Smooth muscle cell (in vitro differentiated cells): ENCODE data around the gene APH1A. TPM values are rescaled to one million over a fixed set of nuclear protein-coding genes. Genes with fewer than 3 reads are reported as not detected.

ENCODE experiments used
- DNase-seq: peaks from one replicate; lab custom pipeline; 2025; ENCODE audit not compliant: unreplicated experiment; lab: John Stamatoyannopoulos, UW
- H2AFZ ChIP-seq: fragments of 200-600 bp; sonication (generic); 2 replicates; pipeline ENCODE4 v1.6.0; 2016; ENCODE audit warnings: antibody characterized with exemption, low read depth, mild to moderate bottlenecking
- H3F3A ChIP-seq: fragments of 200-600 bp; sonication (generic); 2 replicates; pipeline ENCODE4 v1.6.0; 2017; ENCODE audit warnings: antibody characterized with exemption, low read depth
- H3K27ac ChIP-seq: fragments of 200-600 bp; sonication (generic); 2 replicates; pipeline ENCODE4 v1.5.1; 2016; ENCODE audit warnings: low read depth, mild to moderate bottlenecking
- H3K27me3 ChIP-seq: fragments of 200-600 bp; sonication (generic); 2 replicates; pipeline ENCODE4 v1.6.1; 2016; ENCODE audit warnings: low read depth, mild to moderate bottlenecking
- H3K36me3 ChIP-seq: fragments of 200-600 bp; sonication (generic); 2 replicates; pipeline ENCODE4 v1.5.1; 2016; ENCODE audit warnings: low read depth
- H3K4me1 ChIP-seq: fragments of 200-600 bp; sonication (generic); 2 replicates; pipeline ENCODE4 v1.5.1; 2016; ENCODE audit warnings: low read depth
- H3K4me2 ChIP-seq: fragments of 200-600 bp; sonication (generic); 2 replicates; pipeline ENCODE4 v1.6.0; 2016; ENCODE audit warnings: mild to moderate bottlenecking
- H3K4me3 ChIP-seq: fragments of 200-600 bp; sonication (generic); 2 replicates; pipeline ENCODE4 v1.5.1; 2016; ENCODE audit warnings: mild to moderate bottlenecking
- H3K79me2 ChIP-seq: fragments of 200-600 bp; sonication (generic); 2 replicates; pipeline ENCODE4 v1.6.0; 2016; ENCODE audit warnings: low read depth, mild to moderate bottlenecking
- H3K9ac ChIP-seq: fragments of 200-600 bp; sonication (generic); 2 replicates; pipeline ENCODE4 v1.6.0; 2016; ENCODE audit warnings: low read depth
- H3K9me3 ChIP-seq: fragments of 200-600 bp; sonication (generic); replicated peaks from 2 replicates; pipeline ENCODE4 v1.5.1; 2016; ENCODE audit warnings: low read depth
- H4K20me1 ChIP-seq: fragments of 200-600 bp; sonication (generic); 2 replicates; pipeline ENCODE4 v1.6.0; 2016; ENCODE audit warnings: low read depth
- WGBS: methylation state at CpG from one replicate; pipeline ENCODE4 v1.1.7; 2016; ENCODE audit warnings: low lambda C conversion rate; 5-methylcytosine and 5-hydroxymethylcytosine counted together
- polyA plus RNA-seq: library from polyadenylated mRNA; unstranded; fragments of >200 nt; fragmentation: Nextera tagmentation; extraction: Ambion mirVana; gene quantifications from 2 replicates; pipeline ENCODE4 v1.2.1, GENCODE V29; 2016
- total RNA-seq: library from RNA; depleted of rRNA; stranded (reverse); fragments of >200 nt; gene quantifications from 2 replicates; pipeline ENCODE4 v1.2.3, GENCODE V29; 2014
- TF ChIP-seq, protein P1 (sequence below): fragments of 200-600 bp; sonication (generic); IDR thresholded peaks from 2 replicates; pipeline ENCODE4 v1.5.1; 2017; ENCODE audit warnings: borderline replicate concordance, mild to moderate bottlenecking, antibody characterized with exemption; ENCODE audit not compliant: insufficient read depth, poor library complexity, severe bottlenecking

APH1A gene
- total and polyA plus RNA-seq, 2 experiments from 2014 or later, result 43.4 to 74.8 TPM

DNA sequence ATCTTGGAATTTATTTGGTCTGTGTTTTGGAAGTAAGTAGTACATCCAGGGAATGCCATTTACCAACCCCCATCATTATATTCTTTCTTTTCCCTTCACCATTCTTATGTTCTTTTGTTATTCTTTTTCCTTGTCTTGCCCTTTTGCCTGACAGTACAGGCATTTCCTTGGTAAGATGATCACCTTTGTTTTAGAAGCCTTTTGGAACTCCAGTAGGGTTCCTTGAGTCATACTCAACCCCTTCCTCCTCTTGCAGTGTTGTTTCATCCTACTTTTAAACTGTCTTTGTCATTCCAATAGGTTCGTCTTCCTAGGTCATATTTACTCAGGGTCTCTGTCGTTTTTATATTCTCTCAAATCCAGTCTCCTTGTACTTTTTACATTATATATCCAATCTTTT lies 34.1 kb upstream of the APH1A start:
- TF ChIP-seq, protein P1, sequence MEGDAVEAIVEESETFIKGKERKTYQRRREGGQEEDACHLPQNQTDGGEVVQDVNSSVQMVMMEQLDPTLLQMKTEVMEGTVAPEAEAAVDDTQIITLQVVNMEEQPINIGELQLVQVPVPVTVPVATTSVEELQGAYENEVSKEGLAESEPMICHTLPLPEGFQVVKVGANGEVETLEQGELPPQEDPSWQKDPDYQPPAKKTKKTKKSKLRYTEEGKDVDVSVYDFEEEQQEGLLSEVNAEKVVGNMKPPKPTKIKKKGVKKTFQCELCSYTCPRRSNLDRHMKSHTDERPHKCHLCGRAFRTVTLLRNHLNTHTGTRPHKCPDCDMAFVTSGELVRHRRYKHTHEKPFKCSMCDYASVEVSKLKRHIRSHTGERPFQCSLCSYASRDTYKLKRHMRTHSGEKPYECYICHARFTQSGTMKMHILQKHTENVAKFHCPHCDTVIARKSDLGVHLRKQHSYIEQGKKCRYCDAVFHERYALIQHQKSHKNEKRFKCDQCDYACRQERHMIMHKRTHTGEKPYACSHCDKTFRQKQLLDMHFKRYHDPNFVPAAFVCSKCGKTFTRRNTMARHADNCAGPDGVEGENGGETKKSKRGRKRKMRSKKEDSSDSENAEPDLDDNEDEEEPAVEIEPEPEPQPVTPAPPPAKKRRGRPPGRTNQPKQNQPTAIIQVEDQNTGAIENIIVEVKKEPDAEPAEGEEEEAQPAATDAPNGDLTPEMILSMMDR, result no peak
- H3K4me2 ChIP-seq, result no peak overlapping the region
- WGBS, result 85% methylated on average over 2 of the region's 2 CpGs
- no peaks in the 10 kb centered on the region for H3K27me3 ChIP-seq
- H3K4me3 ChIP-seq, result no peak overlapping the region
- no peaks in the 10 kb centered on the region for H3K4me1 ChIP-seq
- no peaks in the 10 kb centered on the region for H3K36me3 ChIP-seq
- H3K9ac ChIP-seq, result no peak overlapping the region
- no peaks in the 10 kb centered on the region for H3K9me3 ChIP-seq
- H4K20me1 ChIP-seq, result peaks cover 4% of the 10 kb centered on the region
- peaks cover 6% of the 10 kb centered on the region for H3K79me2 ChIP-seq
- DNase-seq, result no peak
- H3F3A ChIP-seq, result peaks cover 4% of the 10 kb centered on the region
- H2AFZ ChIP-seq, result no peak overlapping the region
- H3K27ac ChIP-seq, result no peak overlapping the region

DNA sequence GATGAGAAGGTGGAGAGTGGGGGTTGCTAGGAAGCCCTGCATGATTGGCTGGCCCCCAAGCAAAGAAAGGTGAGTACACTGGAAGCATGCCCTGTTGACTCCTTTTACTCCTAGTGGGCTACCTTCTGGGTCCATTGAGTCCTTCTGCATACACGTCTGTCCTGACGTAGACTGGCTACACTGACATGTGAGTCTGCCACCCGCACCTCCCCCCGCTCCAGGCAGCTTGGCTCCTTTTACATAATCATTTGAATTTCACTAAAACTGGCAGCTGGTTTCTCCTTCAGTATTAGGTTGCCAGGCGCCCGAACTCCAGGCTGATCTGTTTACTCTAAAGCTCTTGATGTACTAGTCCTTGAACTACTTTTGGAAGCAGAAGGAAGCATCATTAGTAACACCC lies 33.5 kb upstream of the APH1A start:
- TF ChIP-seq, protein P1, result no peak
- Histone ChIP-seq H3K4me1 (no peaks in the 10 kb centered on the region), H3K36me3 (no peaks in the 10 kb centered on the region), H3K9me3 (no peaks in the 10 kb centered on the region), H3K27me3 (no peaks in the 10 kb centered on the region), H3K4me3 (no peak overlapping the region), H3K4me2 (no peak overlapping the region), H4K20me1 (peaks cover 4% of the 10 kb centered on the region), H2AFZ (no peak overlapping the region), H3F3A (no peaks in the 10 kb centered on the region), H3K9ac (no peak overlapping the region), H3K27ac (no peak overlapping the region), H3K79me2 (peaks cover 6% of the 10 kb centered on the region)
- DNase-seq, result no peak
- 95% methylated on average over 6 of the region's 6 CpGs for WGBS

- H3K9ac ChIP-seq, result no peak overlapping the region
- no peak overlapping the region for H2AFZ ChIP-seq
- no peaks in the 10 kb centered on the region for H3K36me3 ChIP-seq
- WGBS, result 100% methylated on average over 3 of the region's 3 CpGs
- peaks cover 4% of the 10 kb centered on the region for H4K20me1 ChIP-seq
- no peak overlapping the region for H3K27ac ChIP-seq
- no peak overlapping the region for H3K4me2 ChIP-seq
- no peaks in the 10 kb centered on the region for H3K4me1 ChIP-seq
- H3K4me3 ChIP-seq, result no peak overlapping the region
- H3F3A ChIP-seq, result no peaks in the 10 kb centered on the region
- no peaks in the 10 kb centered on the region for H3K27me3 ChIP-seq
- no peak for DNase-seq
- H3K9me3 ChIP-seq, result no peaks in the 10 kb centered on the region
- H3K79me2 ChIP-seq, result peaks cover 20% of the 10 kb centered on the region
- TF ChIP-seq, protein P1, result no peak
Observed at GRCh38 chr1:150299716-150300115, 30.9 kb upstream of the APH1A start.

- Histone ChIP-seq H3K9ac (no peak overlapping the region), H3K79me2 (peaks cover 24% of the 10 kb centered on the region), H4K20me1 (peaks cover 2% of the 10 kb centered on the region), H3K9me3 (no peaks in the 10 kb centered on the region), H3K27me3 (no peaks in the 10 kb centered on the region), H3K4me1 (peaks cover 4% of the 10 kb centered on the region), H3K27ac (no peak overlapping the region), H3F3A (no peaks in the 10 kb centered on the region), H3K4me2 (no peak overlapping the region), H3K4me3 (no peak overlapping the region), H2AFZ (no peak overlapping the region), H3K36me3 (no peaks in the 10 kb centered on the region)
- TF ChIP-seq, protein P1, result no peak
- DNase-seq, result no peak
- 98% methylated on average over 2 of the region's 2 CpGs for WGBS
Observed at GRCh38 chr1:150295476-150295875, 26.7 kb upstream of the APH1A start.
